Upper lobe of left lung (tissue), 6 donors: Measurements from ENCODE around the gene PTPN12. TPM values are rescaled to one million over a fixed set of nuclear protein-coding genes. Genes with fewer than 3 reads are reported as not detected.

Source experiments
- ATAC-seq, 2 donors: fragments of 200-7000 bp; cut with Tn5 transposase; one replicate each; pipeline ENCODE4 v1.9.1; 2022; ENCODE audit warnings: mild to moderate bottlenecking in 2 of 2, moderate library complexity in 2 of 2; ENCODE audit not compliant: low FRiP score in 2 of 2
- DNase-seq, 2 donors: peaks; one replicate each; pipeline ENCODE4 v3.0.0-alpha.2; 2019 to 2020
- H3K27ac ChIP-seq, 4 donors: fragments of 200-600 bp; sonication (generic); one replicate each; pipeline ENCODE4 v1.5.1; 2016 to 2019
- H3K27me3 ChIP-seq, 4 donors: fragments of 200-600 bp; sonication (generic); one replicate each; pipeline ENCODE4 v1.5.1; 2017 to 2019
- H3K36me3 ChIP-seq, 4 donors: fragments of 200-600 bp; sonication (generic); one replicate each; pipeline ENCODE4 v1.5.1; 2016 to 2019
- H3K4me1 ChIP-seq, 4 donors: fragments of 200-600 bp; sonication (generic); one replicate each; pipeline ENCODE4 v1.5.1; 2018 to 2019
- H3K4me3 ChIP-seq, 4 donors: fragments of 200-600 bp; sonication (generic); one replicate each; pipeline ENCODE4 v1.5.1; 2017 to 2019; ENCODE audit warnings: mild to moderate bottlenecking in 2 of 4, moderate library complexity in 1 of 4
- H3K9me3 ChIP-seq, 4 donors: fragments of 200-600 bp; sonication (generic); one replicate each; pipeline ENCODE4 v1.5.1; 2018 to 2019
- CTCF ChIP-seq, 6 experiments: fragments of 450-650 bp in 4 of 6; fragments of 200-600 bp in 2 of 6; sonication (generic) in 2 of 6; IDR thresholded peaks; one replicate each; pipeline ENCODE4 v1.5.1; 2016 to 2019; ENCODE audit warnings: antibody characterized with exemption in 6 of 6
- EP300 ChIP-seq, 4 donors: sonication (generic); formaldehyde crosslinking; IDR thresholded peaks; one replicate each; pipeline ENCODE4 v1.5.1; 2017; ENCODE audit warnings: antibody characterized with exemption in 4 of 4, control low read depth in 2 of 4
- POLR2A ChIP-seq, 4 donors: fragments of 450-650 bp; IDR thresholded peaks; one replicate each; pipeline ENCODE4 v1.5.1; 2016 to 2017; ENCODE audit warnings: antibody characterized with exemption in 4 of 4, mild to moderate bottlenecking in 2 of 4
- POLR2AphosphoS5 ChIP-seq, 2 donors: sonication (generic); formaldehyde crosslinking; IDR thresholded peaks; one replicate each; pipeline ENCODE4 v1.5.1; 2017; ENCODE audit warnings: antibody characterized with exemption in 2 of 2
- WGBS, 2 donors: methylation state at CpG; one replicate each; pipeline ENCODE4 v1.1.5; 2017 to 2018; 5-methylcytosine and 5-hydroxymethylcytosine counted together
- total RNA-seq, 6 donors: library from RNA; depleted of rRNA in 4 of 6; stranded (reverse); fragments of >200 nt in 4 of 6; gene quantifications; one replicate each; pipeline versions ENCODE4 v1.1.0 to v1.2.1, GENCODE V29; 2016 to 2021
- donor health status: DM: no; HTN: no; CAD: no; lungs with moderate emphysema.
- donor health status: DM: no; HTN: yes; CAD: no; lungs with severe emphysema.

PTPN12 gene
- total RNA-seq, 6 donors from 2014 or later: 104 to 211 (median 136) TPM

GRCh38 chr7:77619314-77619713, 82.2 kb downstream of the PTPN12 start:
- H3K4me1 ChIP-seq: no peaks in the 10 kb centered on the region
- no peaks in the 10 kb centered on the region for H3K9me3 ChIP-seq
- no peak overlapping the region for H3K27ac ChIP-seq
- H3K4me3 ChIP-seq: no peak overlapping the region
- no peak for DNase-seq
- ATAC-seq: no peak
- H3K27me3 ChIP-seq: no peaks in the 10 kb centered on the region
- peaks cover 0 to 86% (median 32%) of the 10 kb centered on the region in 4 donors for H3K36me3 ChIP-seq
- WGBS, 2 donors: 88 to 90% methylated on average over 4 of the region's 4 CpGs
- TF ChIP-seq POLR2AphosphoS5 (IDR thresholded peaks at IDR 0.05): no peak

GRCh38 chr7:77626586-77627308, 89.7 kb downstream of the PTPN12 start:
- TF ChIP-seq POLR2A (IDR thresholded peaks at IDR 0.05): no peak
- TF ChIP-seq CTCF (IDR thresholded peaks at IDR 0.05): no peak
- TF ChIP-seq POLR2AphosphoS5 (IDR thresholded peaks at IDR 0.05): no peak
- TF ChIP-seq EP300 (IDR thresholded peaks at IDR 0.05): no peak
- DNase-seq (no peak), ATAC-seq (no peak)
- H3K9me3 ChIP-seq: no peaks in the 10 kb centered on the region
- H3K27ac ChIP-seq: peak overlapping the region in 1 of 4 donors; percentile 3
- 81 to 90% methylated on average over 6 of the region's 6 CpGs for whole genome bisulfite sequencing, 2 donors
- peaks cover 0 to 13% (median 3%) of the 10 kb centered on the region in 4 donors for H3K4me1 ChIP-seq
- no peaks in the 10 kb centered on the region for H3K27me3 ChIP-seq
- H3K4me3 ChIP-seq: no peak overlapping the region
- H3K36me3 ChIP-seq: peaks cover 0 to 84% (median 25%) of the 10 kb centered on the region in 4 donors

- Histone ChIP-seq H3K4me3 (no peak overlapping the region), H3K27ac (peak overlapping the region in 1 of 4 donors; percentile 27), H3K9me3 (no peaks in the 10 kb centered on the region), H3K4me1 (peaks cover 0 to 13% (median 3%) of the 10 kb centered on the region in 4 donors), H3K36me3 (peaks cover 0 to 78% (median 21%) of the 10 kb centered on the region in 4 donors), H3K27me3 (no peaks in the 10 kb centered on the region)
- TF ChIP-seq EP300 (IDR thresholded peaks at IDR 0.05) (peak in 1 of 4 donors; percentile 67), POLR2A (IDR thresholded peaks at IDR 0.05) (no peak), CTCF (IDR thresholded peaks at IDR 0.05) (no peak), POLR2AphosphoS5 (IDR thresholded peaks at IDR 0.05) (no peak)
- ATAC-seq: peak; percentile 28 to 68
- DNase-seq: no peak
Observed at GRCh38 chr7:77627309-77627676, 90.2 kb downstream of the PTPN12 start.

GRCh38 chr7:77629797-77630196, 92.7 kb downstream of the PTPN12 start:
- ATAC-seq (no peak), DNase-seq (no peak)
- H3K36me3 ChIP-seq: peaks cover 0 to 77% (median 23%) of the 10 kb centered on the region in 4 donors
- no peak overlapping the region for H3K27ac ChIP-seq
- H3K9me3 ChIP-seq: no peaks in the 10 kb centered on the region
- no peaks in the 10 kb centered on the region for H3K27me3 ChIP-seq
- H3K4me3 ChIP-seq: no peak overlapping the region
- 92 to 94% methylated on average over 4 of the region's 4 CpGs for WGBS, 2 donors
- TF ChIP-seq POLR2A (IDR thresholded peaks at IDR 0.05) (no peak), EP300 (IDR thresholded peaks at IDR 0.05) (no peak), CTCF (IDR thresholded peaks at IDR 0.05) (no peak), POLR2AphosphoS5 (IDR thresholded peaks at IDR 0.05) (no peak)
- peaks cover 0 to 13% (median 3%) of the 10 kb centered on the region in 4 donors for H3K4me1 ChIP-seq

GRCh38 chr7:77631820-77632219, 94.7 kb downstream of the PTPN12 start:
- TF ChIP-seq EP300 (IDR thresholded peaks at IDR 0.05) (no peak), POLR2AphosphoS5 (IDR thresholded peaks at IDR 0.05) (peak in 1 of 2 donors; percentile 16), CTCF (IDR thresholded peaks at IDR 0.05) (no peak), POLR2A (IDR thresholded peaks at IDR 0.05) (no peak)
- Histone ChIP-seq H3K36me3 (peaks cover 2 to 82% (median 36%) of the 10 kb centered on the region in 4 donors), H3K9me3 (no peaks in the 10 kb centered on the region), H3K27ac (no peak overlapping the region), H3K27me3 (no peaks in the 10 kb centered on the region), H3K4me3 (no peak overlapping the region), H3K4me1 (peaks cover 0 to 13% (median 3%) of the 10 kb centered on the region in 4 donors)
- ATAC-seq (no peak), DNase-seq (no peak)
- WGBS, 2 donors: 64 to 67% methylated on average over 2 of the region's 2 CpGs
